HCT116 (cell line): ENCODE measurements around the gene NHLH1.

ENCODE experiments used
- CEBPB ChIP-seq: IDR thresholded peaks from 2 replicates; pipeline ENCODE4 v1.6.1; 2012; ENCODE audit warnings: low read depth
- EGR1 ChIP-seq: IDR thresholded peaks from 2 replicates; pipeline ENCODE4 v1.6.1; 2012; ENCODE audit warnings: low read depth
- POLR2A ChIP-seq: IDR thresholded peaks from 2 replicates; pipeline ENCODE4 v1.7.0; 2011; ENCODE audit warnings: borderline replicate concordance; ENCODE audit not compliant: insufficient read depth, insufficient read length; ENCODE audit errors: extremely low read depth
- POLR2AphosphoS5 ChIP-seq: IDR thresholded peaks from 2 replicates; pipeline ENCODE4 v1.6.1; 2011; ENCODE audit warnings: mild to moderate bottlenecking, low read depth, low read length, moderate library complexity
- RAD21 ChIP-seq: IDR thresholded peaks from 2 replicates; pipeline ENCODE4 v1.6.1; 2012; ENCODE audit warnings: low read depth, mild to moderate bottlenecking
- SP1 ChIP-seq: IDR thresholded peaks from 2 replicates; pipeline ENCODE4 v1.6.1; 2012; ENCODE audit warnings: low read depth
- ZFX ChIP-seq: fragments of 450-650 bp; IDR thresholded peaks from 2 replicates; pipeline ENCODE4 v1.6.1; 2017
- TF ChIP-seq, protein P1 (sequence below), 3 experiments: fragments of 200-600 bp in 1 of 3; sonication (generic) in 1 of 3; IDR thresholded peaks in 2 of 3; conservative IDR thresholded peaks in 1 of 3; 2 replicates each; pipeline ENCODE4 v1.5.1; 2012 to 2017; ENCODE audit warnings: low read depth in 2 of 3, low read length in 2 of 3, antibody characterized with exemption in 1 of 3, borderline replicate concordance in 1 of 3, control low read depth in 1 of 3, mild to moderate bottlenecking in 1 of 3, mixed read lengths in 1 of 3, mixed run types in 1 of 3, moderate library complexity in 1 of 3; ENCODE audit not compliant: insufficient read depth in 1 of 3

DNA sequence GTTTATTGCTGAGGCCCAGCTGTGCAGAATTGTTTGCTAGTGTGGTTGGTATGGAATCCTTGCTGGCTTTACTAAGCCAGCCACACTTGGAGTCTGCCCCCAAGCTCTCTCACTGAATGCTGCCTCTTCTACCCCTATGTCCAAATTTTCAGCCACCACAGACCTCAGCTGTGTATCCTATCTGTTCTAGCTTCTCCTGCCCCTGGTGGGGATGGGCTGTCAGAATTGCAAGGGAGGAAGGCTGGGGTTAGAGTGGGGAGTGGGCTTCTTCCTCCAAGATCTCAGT lies 4.4 kb downstream of the NHLH1 start:
- TF ChIP-seq POLR2A (no peak), SP1 (no peak), CEBPB (no peak), EGR1 (no peak), ZFX (no peak), RAD21 (no peak), POLR2AphosphoS5 (no peak)
- TF ChIP-seq, protein P1, sequence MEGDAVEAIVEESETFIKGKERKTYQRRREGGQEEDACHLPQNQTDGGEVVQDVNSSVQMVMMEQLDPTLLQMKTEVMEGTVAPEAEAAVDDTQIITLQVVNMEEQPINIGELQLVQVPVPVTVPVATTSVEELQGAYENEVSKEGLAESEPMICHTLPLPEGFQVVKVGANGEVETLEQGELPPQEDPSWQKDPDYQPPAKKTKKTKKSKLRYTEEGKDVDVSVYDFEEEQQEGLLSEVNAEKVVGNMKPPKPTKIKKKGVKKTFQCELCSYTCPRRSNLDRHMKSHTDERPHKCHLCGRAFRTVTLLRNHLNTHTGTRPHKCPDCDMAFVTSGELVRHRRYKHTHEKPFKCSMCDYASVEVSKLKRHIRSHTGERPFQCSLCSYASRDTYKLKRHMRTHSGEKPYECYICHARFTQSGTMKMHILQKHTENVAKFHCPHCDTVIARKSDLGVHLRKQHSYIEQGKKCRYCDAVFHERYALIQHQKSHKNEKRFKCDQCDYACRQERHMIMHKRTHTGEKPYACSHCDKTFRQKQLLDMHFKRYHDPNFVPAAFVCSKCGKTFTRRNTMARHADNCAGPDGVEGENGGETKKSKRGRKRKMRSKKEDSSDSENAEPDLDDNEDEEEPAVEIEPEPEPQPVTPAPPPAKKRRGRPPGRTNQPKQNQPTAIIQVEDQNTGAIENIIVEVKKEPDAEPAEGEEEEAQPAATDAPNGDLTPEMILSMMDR (IDR thresholded peaks at IDR 0.05 in 2 of 3, conservative IDR thresholded peaks at IDR 0.05 in 1 of 3; ENCODE audit: borderline replicate concordance in 1 of 3, insufficient read depth in 1 of 3, low read depth in 2 of 3, low read length in 2 of 3): no peak
